GM19099 (cell line): ENCODE data around the gene HS2ST1.

Source experiments
- POLR2A ChIP-seq: IDR thresholded peaks from 3 replicates; pipeline ENCODE4 v1.6.1; 2011; ENCODE audit warnings: low read depth; ENCODE audit not compliant: insufficient read length; ENCODE audit errors: extremely low read depth

Gene HS2ST1

GRCh38 chr1:86987446-86987845, 73.0 kb downstream of the HS2ST1 start:
- TF ChIP-seq POLR2A, result no peak

GRCh38 chr1:86988835-86989234, 74.4 kb downstream of the HS2ST1 start:
- TF ChIP-seq POLR2A, result no peak

DNA sequence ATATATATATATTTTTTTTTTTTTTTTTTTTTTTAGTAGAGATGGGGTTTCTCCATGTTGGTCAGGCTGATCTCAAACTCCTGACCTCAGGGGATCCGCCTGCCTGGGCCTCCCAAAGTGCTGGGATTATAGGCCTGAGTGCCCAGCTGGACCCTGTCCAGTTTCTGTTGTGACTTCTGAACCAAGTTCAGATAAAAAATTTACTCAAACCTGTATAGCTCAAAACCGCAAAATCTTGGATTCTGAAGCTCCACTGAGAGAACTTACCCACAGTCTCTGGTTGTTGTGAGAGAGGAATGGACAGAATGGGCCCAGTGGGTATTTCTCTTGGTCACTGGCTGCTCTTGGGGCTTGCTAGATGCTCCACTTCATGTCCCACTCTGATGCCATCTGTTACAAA, 76.4 kb downstream of the HS2ST1 start:
- TF ChIP-seq POLR2A, result no peak

- TF ChIP-seq POLR2A, result no peak
These were observed 77.2 kb downstream of the HS2ST1 start for GRCh38 chr1:86991549-86992186.

GRCh38 chr1:86992861-86993260, 78.4 kb downstream of the HS2ST1 start:
- TF ChIP-seq POLR2A, result no peak

DNA sequence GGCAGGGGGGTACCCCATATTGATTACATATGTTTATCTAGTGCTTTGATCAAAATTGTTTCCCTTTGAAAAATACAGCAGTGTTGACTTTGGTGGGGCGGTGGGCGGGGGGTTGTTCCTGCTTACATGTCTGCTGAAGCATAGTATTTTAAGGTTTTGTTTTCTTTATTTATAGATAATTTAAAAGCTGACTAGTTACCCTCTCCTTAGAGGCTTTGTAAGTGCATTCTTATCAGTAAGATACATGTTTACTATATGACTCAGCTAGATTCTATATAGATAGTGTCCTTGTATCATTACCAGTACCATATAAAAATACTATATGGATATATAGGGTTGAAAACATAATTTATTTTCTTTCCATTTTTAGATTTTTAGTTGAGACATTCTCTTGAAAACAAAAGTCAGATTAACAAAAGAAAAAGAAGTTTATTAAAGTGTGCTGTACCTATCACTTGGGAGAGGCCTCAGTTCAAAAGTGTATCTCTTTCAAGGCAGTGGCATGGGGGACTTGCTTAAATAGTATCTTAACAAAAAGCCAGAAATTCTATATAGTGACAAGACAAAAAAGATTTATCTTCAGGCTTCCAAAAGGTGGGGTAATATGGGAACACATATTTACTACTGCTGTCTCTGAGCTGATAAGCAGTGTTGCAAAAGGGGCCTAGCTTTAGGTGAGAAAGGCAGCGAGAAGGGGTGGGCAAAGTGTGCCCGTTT, 79.0 kb downstream of the HS2ST1 start:
- TF ChIP-seq POLR2A, result no peak

DNA sequence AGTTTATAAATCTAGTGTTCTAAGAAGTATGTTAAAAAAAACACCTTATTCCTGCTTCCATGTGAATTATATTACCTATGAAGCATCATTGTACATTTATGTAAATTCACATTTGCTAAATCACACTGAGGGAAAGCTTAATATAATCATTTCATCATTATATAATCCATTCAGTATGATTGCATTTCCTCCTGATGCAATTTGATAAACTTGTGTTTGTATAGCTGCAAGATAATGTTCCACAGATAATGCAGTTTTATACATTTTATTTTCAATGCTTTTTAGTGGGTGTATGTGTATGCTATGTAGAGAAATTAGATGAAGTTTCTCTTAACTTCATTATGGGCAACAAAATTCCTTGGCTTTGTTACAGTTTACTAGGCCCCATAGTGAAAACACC, 79.6 kb downstream of the HS2ST1 start:
- TF ChIP-seq POLR2A, result no peak

DNA sequence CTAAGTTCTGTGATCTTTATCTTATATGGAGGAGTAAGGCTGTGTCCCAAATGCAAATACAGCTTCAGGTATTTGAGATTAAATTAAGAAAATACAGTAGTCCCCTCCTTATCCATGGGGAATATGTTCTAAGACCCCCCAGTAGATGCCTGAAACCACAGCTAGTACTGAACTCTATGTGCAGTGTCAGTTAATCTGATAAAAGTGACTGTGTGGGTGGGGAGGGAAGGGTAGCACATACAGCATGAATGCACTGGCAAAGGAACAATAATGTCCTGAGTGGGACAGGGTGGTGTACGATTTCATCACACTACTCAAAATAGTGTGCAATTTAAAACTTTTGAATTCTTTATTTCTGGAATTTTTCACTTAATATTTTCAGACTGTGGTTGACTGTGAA, 83.1 kb downstream of the HS2ST1 start:
- no peak for TF ChIP-seq POLR2A

DNA sequence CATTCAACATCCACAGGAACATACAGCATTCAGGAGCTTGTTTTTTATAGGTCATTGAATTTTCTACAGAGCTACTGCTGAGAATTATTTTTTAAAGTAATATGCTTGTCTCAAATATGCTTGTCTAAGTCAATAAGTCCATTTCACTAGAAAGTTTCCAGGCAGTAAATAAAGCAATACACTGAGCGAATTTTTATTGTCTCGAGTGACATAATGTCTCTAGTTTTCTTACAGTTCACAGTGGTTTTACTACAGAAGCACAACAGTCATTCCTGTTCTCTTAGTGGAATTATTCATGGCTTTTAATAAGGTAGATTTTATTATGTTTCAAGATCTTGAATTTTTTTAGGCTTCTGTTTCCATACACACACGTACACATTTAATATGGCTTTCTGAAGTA, 83.8 kb downstream of the HS2ST1 start:
- no peak for TF ChIP-seq POLR2A

DNA sequence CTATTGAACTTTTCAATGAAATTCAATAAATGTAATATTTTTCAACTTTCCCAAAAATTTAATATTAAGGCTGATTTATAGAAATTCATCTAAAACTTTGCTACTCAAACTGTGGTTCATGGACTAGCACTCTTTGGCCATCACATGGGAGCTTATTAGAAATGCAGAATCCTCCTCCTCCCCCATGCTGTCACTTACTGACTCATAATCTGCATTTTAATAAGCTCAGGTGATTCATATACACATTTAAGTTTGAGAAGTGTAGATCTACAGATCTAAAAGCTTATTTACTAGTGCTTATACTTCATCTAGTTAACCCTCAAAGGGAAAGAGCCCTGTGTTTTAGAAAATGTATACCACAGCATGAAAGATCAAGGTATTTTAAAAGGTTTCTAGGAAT, 84.3 kb downstream of the HS2ST1 start:
- TF ChIP-seq POLR2A, result no peak

DNA sequence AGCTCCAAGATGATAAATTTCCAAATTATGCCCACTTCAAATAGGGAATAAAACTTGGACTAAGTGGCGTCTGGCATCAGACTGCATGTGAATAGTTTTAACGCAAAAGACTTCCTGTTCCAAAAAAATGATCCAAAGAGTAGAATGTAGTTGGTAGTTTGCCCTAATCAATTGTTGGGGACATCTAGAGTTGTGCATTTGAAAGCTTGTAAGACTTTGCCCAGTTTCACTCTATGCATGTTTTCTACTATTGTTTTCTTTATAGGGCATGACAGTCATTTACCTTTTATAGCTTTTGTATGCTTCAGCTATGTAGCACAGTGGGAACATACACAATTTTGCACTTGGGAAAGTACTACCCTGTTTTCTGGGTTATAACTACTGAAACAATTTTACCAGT, 86.0 kb downstream of the HS2ST1 start:
- no peak for TF ChIP-seq POLR2A

GRCh38 chr1:87004857-87005256, 90.4 kb downstream of the HS2ST1 start:
- TF ChIP-seq POLR2A, result no peak

GRCh38 chr1:87007323-87007722, 92.9 kb downstream of the HS2ST1 start:
- TF ChIP-seq POLR2A, result no peak

DNA sequence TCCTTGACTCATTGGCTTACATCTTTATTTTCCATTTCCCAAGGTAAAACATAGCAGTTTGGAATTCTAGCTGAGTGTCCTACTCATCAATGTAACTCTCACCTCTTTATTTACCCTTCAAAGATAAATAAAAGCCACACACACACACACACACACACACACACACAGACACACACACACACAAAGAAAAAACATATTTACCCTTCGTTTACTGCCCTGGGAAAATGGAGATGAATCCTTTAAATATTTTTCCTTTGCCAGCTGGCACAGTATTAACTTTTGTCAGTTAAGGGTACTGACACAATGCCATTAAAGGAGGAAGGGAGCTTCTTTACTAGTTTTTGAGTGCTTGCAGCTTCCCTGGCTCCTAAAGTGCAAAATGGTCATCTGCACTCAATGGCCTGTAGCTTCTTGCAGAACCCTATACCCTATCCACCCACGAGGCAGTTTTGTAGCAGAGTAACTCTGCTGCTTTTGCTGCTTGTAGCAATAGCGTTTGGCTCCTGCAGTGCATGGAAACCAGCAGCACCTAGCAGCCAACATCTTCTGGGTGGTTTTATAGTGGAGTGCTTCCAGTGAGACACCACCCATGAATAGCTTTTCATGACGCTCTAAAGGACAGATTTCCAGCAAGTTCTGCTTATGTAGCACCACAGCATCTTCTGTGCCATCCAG, 103.7 kb downstream of the HS2ST1 start:
- no peak for TF ChIP-seq POLR2A

DNA sequence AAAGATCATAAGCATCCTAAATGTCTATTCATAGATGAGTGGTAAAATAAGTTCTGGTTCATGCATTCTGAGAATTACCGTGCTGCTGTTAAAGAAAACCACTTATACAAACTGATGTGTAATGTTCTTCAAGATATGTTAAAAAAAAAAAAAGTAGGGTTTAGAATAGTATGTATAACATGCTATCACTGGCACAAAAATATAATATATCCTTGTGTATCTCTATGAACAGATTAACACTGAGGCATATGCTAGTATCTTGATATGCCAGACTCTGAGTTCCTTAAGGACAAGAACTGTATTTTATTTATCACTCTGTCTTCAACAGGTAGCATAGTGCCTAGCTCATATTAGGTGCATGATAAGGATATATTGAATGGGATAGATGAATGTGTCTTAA, 108.9 kb downstream of the HS2ST1 start:
- no peak for TF ChIP-seq POLR2A

GRCh38 chr1:87024936-87025540, 110.6 kb downstream of the HS2ST1 start:
- no peak for TF ChIP-seq POLR2A

DNA sequence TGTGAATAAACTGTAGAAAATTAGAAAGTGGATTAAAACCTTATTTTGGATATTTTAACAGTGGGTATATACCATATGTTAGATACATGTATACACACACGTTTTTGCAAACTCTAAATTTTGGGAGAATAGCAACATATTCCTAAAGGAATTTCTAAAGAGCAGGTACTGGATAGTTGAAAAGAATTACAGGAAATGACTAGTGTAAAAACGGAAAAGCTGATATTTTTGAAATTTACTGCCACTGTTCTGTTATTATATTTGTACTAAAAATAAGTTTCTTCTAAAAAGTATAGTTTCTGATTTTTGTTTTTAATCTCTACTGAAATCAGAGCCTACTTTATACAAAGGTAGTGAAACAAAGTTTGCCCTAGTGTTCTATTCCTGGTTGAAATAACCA, 114.1 kb downstream of the HS2ST1 start:
- TF ChIP-seq POLR2A, result no peak
